Endothelial cell (in vitro differentiated cells): Measurements from ENCODE around the gene SLC26A9. TPM values are rescaled to one million over a fixed set of nuclear protein-coding genes. Genes with fewer than 3 reads are reported as not detected.

ENCODE experiments used
- DNase-seq: peaks from one replicate; pipeline ENCODE4 v3.0.0; 2021; ENCODE audit warnings: low spot score
- H3K27ac Mint-ChIP-seq: one replicate; pipeline ENCODE4 v1.8.0; 2021; ENCODE audit warnings: mixed read lengths, inconsistent platforms; ENCODE audit not compliant: unreplicated experiment
- H3K27me3 Mint-ChIP-seq: one replicate; pipeline ENCODE4 v1.8.0; 2021; ENCODE audit warnings: mild to moderate bottlenecking, moderate library complexity, mixed read lengths, inconsistent platforms; ENCODE audit not compliant: unreplicated experiment
- H3K36me3 Mint-ChIP-seq: one replicate; pipeline ENCODE4 v1.8.0; 2021; ENCODE audit warnings: mild to moderate bottlenecking, low read depth, mixed read lengths, inconsistent platforms; ENCODE audit not compliant: unreplicated experiment
- H3K4me1 Mint-ChIP-seq: one replicate; pipeline ENCODE4 v1.8.0; 2021; ENCODE audit warnings: mild to moderate bottlenecking, mixed read lengths, inconsistent platforms; ENCODE audit not compliant: unreplicated experiment
- H3K4me3 Mint-ChIP-seq: one replicate; pipeline ENCODE4 v1.8.0; 2021; ENCODE audit warnings: mild to moderate bottlenecking, mixed read lengths, inconsistent platforms; ENCODE audit not compliant: unreplicated experiment
- H3K9me3 Mint-ChIP-seq: one replicate; pipeline ENCODE4 v1.8.0; 2021; ENCODE audit warnings: mixed read lengths, inconsistent platforms; ENCODE audit not compliant: unreplicated experiment
- CTCF ChIP-seq: fragments of 200-600 bp; sonication (generic); IDR thresholded peaks from one replicate; pipeline ENCODE4 v1.5.0; 2021; ENCODE audit warnings: antibody characterized with exemption; ENCODE audit not compliant: unreplicated experiment
- total RNA-seq: library from RNA; stranded (reverse); fragmentation: NEBNext Ultra II Directional; extraction: Animal tissue kit (Norgen Biotek cat#: 25700); gene quantifications from one replicate; pipeline ENCODE4 v1.2.1, GENCODE V29; 2021; ENCODE audit not compliant: unreplicated experiment

Gene SLC26A9
- total RNA-seq, 1 donor from 2014 or later: not detected

- DNase-seq: no peak
- H3K9me3 Mint-ChIP-seq: no peaks in the 10 kb centered on the region
Observed at GRCh38 chr1:205927247-205927646, 16.0 kb downstream of the SLC26A9 start.

GRCh38 chr1:205926636-205927035 lies 16.6 kb downstream of the SLC26A9 start:
- no peaks in the 10 kb centered on the region for H3K9me3 Mint-ChIP-seq
- no peak for DNase-seq
- H3K27ac Mint-ChIP-seq: no peak overlapping the region
- H3K27me3 Mint-ChIP-seq: peaks cover 12% of the 10 kb centered on the region
- no peaks in the 10 kb centered on the region for H3K36me3 Mint-ChIP-seq
- peaks cover 9% of the 10 kb centered on the region for H3K4me1 Mint-ChIP-seq
- H3K4me3 Mint-ChIP-seq: no peak overlapping the region
- no peak for TF ChIP-seq CTCF

More at GRCh38 chr1:205927247-205927646, 16.0 kb downstream of the SLC26A9 start:
- Mint-ChIP-seq H3K27me3 (peaks cover 12% of the 10 kb centered on the region), H3K36me3 (no peaks in the 10 kb centered on the region), H3K27ac (no peak overlapping the region), H3K4me3 (no peak overlapping the region), H3K4me1 (peaks cover 9% of the 10 kb centered on the region)
- no peak for TF ChIP-seq CTCF

- no peak for DNase-seq
- no peak for TF ChIP-seq CTCF
- H3K4me3 Mint-ChIP-seq: no peak overlapping the region
- H3K4me1 Mint-ChIP-seq: peaks cover 9% of the 10 kb centered on the region
- no peaks in the 10 kb centered on the region for H3K36me3 Mint-ChIP-seq
- H3K27me3 Mint-ChIP-seq: peaks cover 12% of the 10 kb centered on the region
- H3K9me3 Mint-ChIP-seq: no peaks in the 10 kb centered on the region
- no peak overlapping the region for H3K27ac Mint-ChIP-seq
Observed at GRCh38 chr1:205926213-205926612, 17.0 kb downstream of the SLC26A9 start.

- TF ChIP-seq CTCF: no peak
- H3K4me3 Mint-ChIP-seq: no peak overlapping the region
- H3K4me1 Mint-ChIP-seq: peaks cover 9% of the 10 kb centered on the region
- no peaks in the 10 kb centered on the region for H3K36me3 Mint-ChIP-seq
- peaks cover 12% of the 10 kb centered on the region for H3K27me3 Mint-ChIP-seq
- H3K9me3 Mint-ChIP-seq: no peaks in the 10 kb centered on the region
- no peak overlapping the region for H3K27ac Mint-ChIP-seq
- no peak for DNase-seq
Observed at GRCh38 chr1:205925736-205926135, 17.5 kb downstream of the SLC26A9 start.

- Mint-ChIP-seq H3K4me1 (peaks cover 9% of the 10 kb centered on the region), H3K4me3 (no peak overlapping the region), H3K27me3 (peaks cover 12% of the 10 kb centered on the region), H3K27ac (no peak overlapping the region), H3K9me3 (no peaks in the 10 kb centered on the region), H3K36me3 (no peaks in the 10 kb centered on the region)
- no peak for DNase-seq
- TF ChIP-seq CTCF: no peak
Observed at GRCh38 chr1:205924460-205924790, 18.8 kb downstream of the SLC26A9 start.
